HCT116 (cell line): ENCODE data around the gene PRR14. TPM values are rescaled to one million over a fixed set of nuclear protein-coding genes. Genes with fewer than 3 reads are reported as not detected.

Experiments used
- ATAC-seq: fragments of 200-7000 bp; cut with Tn5 transposase; 2 replicates; pipeline ENCODE4 v1.9.1; 2020; ENCODE audit warnings: mild to moderate bottlenecking, moderate library complexity
- BruUV-seq: library from RNA; stranded (reverse); fragments of 400-500 nt; replicated peaks from 2 replicates; lab custom pipeline; 2021; lab: Mats Ljungman, UMichigan
- CTCF ChIA-PET: fragments of 300-600 bp; sonication (Branson Sonifier 250); formaldehyde crosslinking; loops from one replicate; lab custom pipeline; 2021; ENCODE audit warnings: antibody characterized with exemption; lab: Charles Lee
- POLR2A ChIA-PET: fragments of 300-600, 350-600 bp; sonication (Branson Sonifier 250); formaldehyde crosslinking; loops from one replicate; lab custom pipeline; 2021; ENCODE audit warnings: antibody characterized with exemption; lab: Charles Lee
- RAD21 ChIA-PET, 2 experiments: fragments of 300-600 bp; sonication (Branson Sonifier 250); formaldehyde crosslinking; loops; one replicate each; lab custom pipeline; 2023; ENCODE audit warnings: low total read pairs in 2 of 2; ENCODE audit not compliant: uncharacterized antibody in 2 of 2, unreplicated experiment in 2 of 2, low non-redundant PET in 1 of 2; lab: Charles Lee
- DNase-seq: peaks from one replicate; pipeline ENCODE4 v3.0.0-alpha.2; 2010; ENCODE audit warnings: low read depth, low spot score
- H2AFZ ChIP-seq: fragments of 200-600 bp; shearing (Covaris generic), sonication (generic); 2 replicates; pipeline ENCODE4 v1.6.1; 2017; ENCODE audit warnings: low read depth, mixed run types, mixed read lengths, antibody characterized with exemption, low read length; ENCODE audit not compliant: poor library complexity, severe bottlenecking
- H3K27ac ChIP-seq: 2 replicates; pipeline ENCODE4 v1.5.1; 2012; ENCODE audit warnings: low read depth, low read length
- H3K27me3 ChIP-seq: fragments of 200-600 bp; sonication (generic); 2 replicates; pipeline ENCODE4 v1.6.1; 2016; ENCODE audit warnings: mixed run types, low read length, mixed read lengths; ENCODE audit not compliant: insufficient read depth
- H3K36me3 ChIP-seq, 2 experiments: fragments of 200-500 bp in 1 of 2; fragments of 200-600 bp in 1 of 2; sonication (Bioruptor generic) in 1 of 2; sonication (generic) in 1 of 2; 2 replicates each; pipeline versions ENCODE4 v1.5.1 to v1.6.1; 2014 to 2016; ENCODE audit warnings: low read length in 2 of 2, inconsistent platforms in 1 of 2, mixed read lengths in 1 of 2, mixed run types in 1 of 2; ENCODE audit not compliant: insufficient read depth in 2 of 2, control insufficient read depth in 1 of 2
- H3K4me1 ChIP-seq, 2 experiments: fragments of 200-600 bp in 1 of 2; sonication (generic) in 1 of 2; 2 replicates each; pipeline versions ENCODE4 v1.5.1 to v1.6.1; 2012 to 2017; ENCODE audit warnings: low read length in 2 of 2, inconsistent platforms in 1 of 2, mild to moderate bottlenecking in 1 of 2, mixed read lengths in 1 of 2, mixed run types in 1 of 2, moderate library complexity in 1 of 2; ENCODE audit not compliant: insufficient read depth in 2 of 2, control insufficient read depth in 1 of 2
- H3K4me2 ChIP-seq: fragments of 200-600 bp; sonication (generic); 2 replicates; pipeline ENCODE4 v1.6.1; 2017; ENCODE audit warnings: mixed run types, low read length, mixed read lengths
- H3K4me3 ChIP-seq, 2 experiments: fragments of 200-600 bp in 1 of 2; sonication (generic) in 1 of 2; replicated peaks in 1 of 2; 2 replicates each; pipeline ENCODE4 v1.5.1; 2011 to 2016; ENCODE audit warnings: low read length in 2 of 2, control low read depth in 1 of 2, low read depth in 1 of 2, mild to moderate bottlenecking in 1 of 2, mixed read lengths in 1 of 2, mixed run types in 1 of 2
- H3K79me2 ChIP-seq: fragments of 200-600 bp; sonication (generic); 2 replicates; pipeline ENCODE4 v1.6.1; 2017; ENCODE audit warnings: mild to moderate bottlenecking, mixed run types, low read length, moderate library complexity, mixed read lengths; ENCODE audit not compliant: insufficient read depth
- H3K9ac ChIP-seq: fragments of 200-600 bp; sonication (generic); 2 replicates; pipeline ENCODE4 v1.6.1; 2016; ENCODE audit warnings: low read length, mixed read lengths
- H3K9me2 ChIP-seq: fragments of 200-600 bp; sonication (generic), shearing (Covaris generic); 2 replicates; pipeline ENCODE4 v1.6.1; 2017; ENCODE audit warnings: mixed run types, mild to moderate bottlenecking, moderate library complexity; ENCODE audit not compliant: insufficient read depth
- H3K9me3 ChIP-seq, 2 experiments: fragments of 200-500 bp in 1 of 2; fragments of 200-600 bp in 1 of 2; sonication (Bioruptor generic) in 1 of 2; sonication (generic) in 1 of 2; 2 replicates each; pipeline ENCODE4 v1.6.1; 2014 to 2017; ENCODE audit warnings: low read length in 2 of 2, mixed read lengths in 2 of 2, inconsistent platforms in 1 of 2, low read depth in 1 of 2, mild to moderate bottlenecking in 1 of 2, mixed run types in 1 of 2, moderate library complexity in 1 of 2; ENCODE audit not compliant: control insufficient read depth in 1 of 2, insufficient read depth in 1 of 2
- H4K20me1 ChIP-seq: fragments of 200-600 bp; sonication (generic), shearing (Covaris generic); 2 replicates; pipeline ENCODE4 v1.6.1; 2017; ENCODE audit warnings: mixed run types, mild to moderate bottlenecking, moderate library complexity; ENCODE audit not compliant: insufficient read depth
- ATF3 ChIP-seq: IDR thresholded peaks from 2 replicates; pipeline ENCODE4 v1.6.1; 2012
- CEBPB ChIP-seq: IDR thresholded peaks from 2 replicates; pipeline ENCODE4 v1.6.1; 2012; ENCODE audit warnings: low read depth
- EZH2phosphoT487 ChIP-seq: fragments of 200-600 bp; IDR thresholded peaks from 2 replicates; pipeline ENCODE4 v1.6.1; 2018; ENCODE audit warnings: antibody characterized with exemption, borderline replicate concordance
- JUND ChIP-seq: IDR thresholded peaks from 2 replicates; pipeline ENCODE4 v1.6.1; 2012
- MAX ChIP-seq: IDR thresholded peaks from 2 replicates; pipeline ENCODE4 v1.6.1; 2012
- POLR2AphosphoS5 ChIP-seq: IDR thresholded peaks from 2 replicates; pipeline ENCODE4 v1.6.1; 2011; ENCODE audit warnings: mild to moderate bottlenecking, low read depth, low read length, moderate library complexity
- RAD21 ChIP-seq: IDR thresholded peaks from 2 replicates; pipeline ENCODE4 v1.6.1; 2012; ENCODE audit warnings: low read depth, mild to moderate bottlenecking
- REST ChIP-seq: IDR thresholded peaks from 2 replicates; pipeline ENCODE4 v1.6.1; 2012; ENCODE audit warnings: low read depth
- SRF ChIP-seq: IDR thresholded peaks from 2 replicates; pipeline ENCODE4 v1.6.1; 2012; ENCODE audit warnings: low read depth
- TCF7L2 ChIP-seq: IDR thresholded peaks from 2 replicates; pipeline ENCODE4 v1.7.0; 2011; ENCODE audit warnings: borderline replicate concordance, inconsistent platforms; ENCODE audit not compliant: insufficient read depth, insufficient read length; ENCODE audit errors: extremely low read depth
- YY1 ChIP-seq: IDR thresholded peaks from 2 replicates; pipeline ENCODE4 v1.6.1; 2011; ENCODE audit warnings: low read length, low read depth, moderate library complexity, mild to moderate bottlenecking; ENCODE audit not compliant: insufficient replicate concordance; ENCODE audit errors: extremely low read depth
- intact Hi-C: fragments of 100-400 bp; cut with micrococcal nuclease; formaldehyde crosslinking; loops from 2 replicates; pipeline ENCODE4 v1.10.0; 2022
- total RNA-seq: library from RNA; stranded (reverse); gene quantifications from one replicate; pipeline ENCODE4 v1.2.1, GENCODE V29; 2021; ENCODE audit not compliant: unreplicated experiment

The PRR14 gene
- total RNA-seq, 1 experiment from 2014 or later = 56.2 TPM

- Histone ChIP-seq H3K79me2 (peaks cover 18% of the 10 kb centered on the region), H2AFZ (no peak overlapping the region), H4K20me1 (no peaks in the 10 kb centered on the region), H3K27me3 (no peaks in the 10 kb centered on the region), H3K36me3 (peaks cover 10 to 21% of the 10 kb centered on the region in 2 experiments), H3K4me1 (peaks cover 16 to 26% of the 10 kb centered on the region in 2 experiments; a peak in 3 of 4 replicates), H3K9me3 (no peaks in the 10 kb centered on the region), H3K4me2 (no peak overlapping the region), H3K9ac (no peak overlapping the region), H3K4me3 (no peak overlapping the region), H3K9me2 (no peaks in the 10 kb centered on the region), H3K27ac (no peak overlapping the region)
- TF ChIP-seq ATF3 (no peak), TCF7L2 (no peak), YY1 (no peak), JUND (no peak), RAD21 (no peak), EZH2phosphoT487 (no peak), REST (no peak), CEBPB (no peak), SRF (no peak), POLR2AphosphoS5 (no peak), MAX (no peak)
- ChIA-PET CTCF (no interaction called here), POLR2A (no interaction called here), RAD21 (no interaction called here)
- ATAC-seq = no peak
- no peak for DNase-seq
- no TSS peak for BruUV-seq
- intact Hi-C loops = no loop called here
Measured at GRCh38 chr16:30654856-30655255, 4.1 kb downstream of the PRR14 start.
